ENCODE measurements around the gene ABCC2.

GRCh38 chr10:99851825-99852224 is 69.4 kb downstream of the ABCC2 start:
- TF ChIP-seq CTCF (IDR thresholded peaks at IDR 0.05) = no peak
- TF ChIP-seq EZH2 (IDR thresholded peaks at IDR 0.05; ENCODE audit: borderline replicate concordance, insufficient read depth, low read depth, low read length, poor library complexity, severe bottlenecking) = no peak
